Activated CD4-positive, alpha-beta T cell treated with anti-CD3 and anti-CD28 coated beads, Interleukin-2, amount 50 U/mL, for 1 hour (primary cell): ENCODE measurements around the gene MAK.
"Not testable (repeated sequence)": the region's sequence is repeated elsewhere in the genome, so short reads cannot be mapped to it uniquely, and the experiment has no call there.

Experiments
- DNase-seq: peaks from one replicate; pipeline ENCODE4 v3.0.0-alpha.2; 2020

The MAK gene

GRCh38 chr6:10852361-10852960 is 14.1 kb upstream of the MAK start:
- no peak for DNase-seq

- no peak for DNase-seq
These were observed 12.4 kb upstream of the MAK start for GRCh38 chr6:10850728-10851127.

GRCh38 chr6:10849901-10850300 is 11.6 kb upstream of the MAK start:
- no peak for DNase-seq

- DNase-seq, result no peak
These were observed 9.3 kb upstream of the MAK start for GRCh38 chr6:10847684-10848083.

GRCh38 chr6:10843554-10843953 is 5.2 kb upstream of the MAK start:
- DNase-seq, result no peak

- DNase-seq, result no peak
These were observed 525 bp upstream of the MAK start for GRCh38 chr6:10838794-10839333.

- no peak for DNase-seq
These were observed 731 bp downstream of the MAK start for GRCh38 chr6:10837622-10837994.

GRCh38 chr6:10837009-10837621 is 1.2 kb downstream of the MAK start:
- no peak for DNase-seq

GRCh38 chr6:10834823-10835222 is 3.5 kb downstream of the MAK start:
- DNase-seq, result no peak

GRCh38 chr6:10831609-10832008 is 6.7 kb downstream of the MAK start:
- DNase-seq, result no peak

GRCh38 chr6:10824819-10825218 is 13.5 kb downstream of the MAK start:
- DNase-seq, result no peak

GRCh38 chr6:10824297-10824696 is 14.0 kb downstream of the MAK start:
- DNase-seq, result no peak

- DNase-seq, result not testable (repeated sequence)
These were observed 24.2 kb downstream of the MAK start for GRCh38 chr6:10814176-10814575.

- DNase-seq, result no peak
These were observed 29.2 kb downstream of the MAK start for GRCh38 chr6:10809098-10809497.

GRCh38 chr6:10808376-10808775 is 30.0 kb downstream of the MAK start:
- DNase-seq, result no peak

GRCh38 chr6:10801224-10801848 is 37.0 kb downstream of the MAK start:
- peak; percentile 59 for DNase-seq

GRCh38 chr6:10800810-10801209 is 37.5 kb downstream of the MAK start:
- DNase-seq, result no peak

- no peak for DNase-seq
These were observed 44.1 kb downstream of the MAK start for GRCh38 chr6:10794239-10794638.

GRCh38 chr6:10793695-10794094 is 44.6 kb downstream of the MAK start:
- DNase-seq, result no peak

GRCh38 chr6:10793035-10793434 is 45.3 kb downstream of the MAK start:
- no peak for DNase-seq

GRCh38 chr6:10792101-10792500 is 46.2 kb downstream of the MAK start:
- DNase-seq, result no peak

- no peak for DNase-seq
These were observed 46.7 kb downstream of the MAK start for GRCh38 chr6:10791673-10792072.

GRCh38 chr6:10779076-10779475 is 59.3 kb downstream of the MAK start:
- no peak for DNase-seq

GRCh38 chr6:10778230-10778629 is 60.1 kb downstream of the MAK start:
- DNase-seq, result no peak
